DMS79 treated with DMSO at 0.1 percent for 48 hours (cell line): ENCODE results near the gene TSPAN18.

ENCODE experiments used
- DNase-seq: peaks from one replicate; lab custom pipeline; 2025; lab: John Stamatoyannopoulos, UW

The TSPAN18 gene, protein sequence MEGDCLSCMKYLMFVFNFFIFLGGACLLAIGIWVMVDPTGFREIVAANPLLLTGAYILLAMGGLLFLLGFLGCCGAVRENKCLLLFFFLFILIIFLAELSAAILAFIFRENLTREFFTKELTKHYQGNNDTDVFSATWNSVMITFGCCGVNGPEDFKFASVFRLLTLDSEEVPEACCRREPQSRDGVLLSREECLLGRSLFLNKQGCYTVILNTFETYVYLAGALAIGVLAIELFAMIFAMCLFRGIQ

DNA sequence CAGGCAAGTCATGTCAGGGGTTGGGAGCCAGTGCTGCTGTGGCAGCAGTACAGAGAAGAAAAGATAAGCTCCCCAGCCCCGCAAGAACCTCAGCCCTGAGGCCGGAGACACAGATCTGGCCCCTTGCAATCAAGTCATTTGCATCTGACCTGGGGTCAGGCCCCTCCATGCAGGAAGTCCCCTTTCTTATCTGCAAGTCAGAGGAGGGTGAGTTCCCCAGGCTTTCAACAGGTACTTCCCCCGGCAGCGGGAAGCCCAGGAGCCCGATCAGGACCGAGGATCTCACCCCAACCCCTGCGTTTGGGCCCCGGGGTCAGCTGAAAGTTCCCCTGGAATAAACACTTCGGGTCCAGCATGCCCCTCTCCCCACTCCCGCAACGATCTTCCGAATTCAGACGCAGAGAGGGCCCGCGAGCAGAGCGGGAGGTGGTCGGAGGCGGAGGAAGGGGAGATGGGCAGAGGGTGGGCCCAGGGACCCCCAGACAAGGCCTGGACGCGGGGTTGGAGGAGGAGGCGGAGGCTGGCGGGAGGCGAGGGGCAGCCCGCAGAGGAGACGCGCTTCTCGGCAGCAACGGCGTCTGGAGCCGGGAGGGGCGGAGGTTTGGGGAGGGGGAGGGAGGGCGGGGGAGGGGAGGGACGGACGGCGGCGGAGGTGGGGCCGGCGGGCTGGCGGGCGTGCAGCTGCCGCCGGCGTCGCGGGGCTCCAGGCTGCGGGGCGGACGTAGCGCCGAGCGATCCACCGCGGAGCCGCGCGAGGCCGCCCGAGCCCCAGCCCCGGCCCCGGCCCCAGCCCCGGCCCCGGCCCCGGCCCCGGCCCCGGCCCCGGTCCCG, at the start of gene TSPAN18:
TSPAN18 (plus strand) TSS at position 680 of the 831 bp plus-strand sequence. CDS start 179,455 bp downstream, outside the sequence.
- DNase-seq, result no peak

DNA sequence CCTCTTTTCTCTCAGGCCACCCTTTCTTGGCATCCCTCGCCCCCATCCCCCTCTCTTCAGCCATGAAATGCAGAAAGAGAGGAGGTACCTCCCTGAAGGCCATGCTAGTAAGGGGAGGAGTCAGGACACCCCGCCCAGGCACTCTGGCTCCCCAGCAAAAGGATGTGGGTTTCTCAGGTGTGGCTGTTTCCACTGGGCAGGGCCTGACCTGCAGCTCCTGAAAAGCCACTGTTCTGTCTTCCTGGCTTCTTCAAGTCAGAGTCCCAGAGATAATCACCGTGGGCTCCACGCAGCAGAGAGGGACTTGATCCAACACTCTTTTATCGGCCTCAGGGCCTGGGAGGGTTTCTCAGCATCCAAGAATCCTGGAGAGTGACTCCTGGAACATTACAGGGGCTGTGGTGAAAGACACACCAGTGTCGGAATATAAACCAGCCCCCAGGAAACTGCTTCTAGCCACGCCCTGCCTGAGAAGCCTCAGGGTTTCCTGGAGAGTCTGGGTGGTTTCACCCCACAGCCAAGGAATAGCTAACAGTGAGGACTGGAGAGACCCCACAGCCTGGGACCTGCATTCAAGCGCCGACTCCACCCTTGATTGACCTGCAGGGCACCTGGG, 45.7 kb upstream of the TSPAN18 start:
- DNase-seq, result no peak

DNA sequence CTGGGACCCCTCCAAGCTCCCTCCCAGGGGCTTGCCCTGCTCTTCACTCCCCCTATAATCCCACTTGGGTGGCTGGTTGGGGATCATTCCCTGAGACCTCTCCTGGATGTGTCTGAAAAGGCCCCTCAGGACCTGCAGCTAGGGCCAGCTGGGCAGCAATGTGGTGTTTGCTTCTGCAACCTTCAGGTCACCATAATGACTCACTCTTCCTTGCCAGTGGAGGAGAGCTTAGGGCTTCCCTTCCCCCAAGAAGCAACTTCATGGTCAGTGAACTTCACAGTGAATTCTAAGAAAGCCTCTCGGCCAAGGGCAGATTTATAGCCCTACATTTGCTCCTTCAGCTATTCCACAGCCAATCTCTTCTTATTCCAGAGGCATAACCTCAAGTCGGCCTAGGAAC, 45.1 kb upstream of the TSPAN18 start:
- DNase-seq, result no peak

DNA sequence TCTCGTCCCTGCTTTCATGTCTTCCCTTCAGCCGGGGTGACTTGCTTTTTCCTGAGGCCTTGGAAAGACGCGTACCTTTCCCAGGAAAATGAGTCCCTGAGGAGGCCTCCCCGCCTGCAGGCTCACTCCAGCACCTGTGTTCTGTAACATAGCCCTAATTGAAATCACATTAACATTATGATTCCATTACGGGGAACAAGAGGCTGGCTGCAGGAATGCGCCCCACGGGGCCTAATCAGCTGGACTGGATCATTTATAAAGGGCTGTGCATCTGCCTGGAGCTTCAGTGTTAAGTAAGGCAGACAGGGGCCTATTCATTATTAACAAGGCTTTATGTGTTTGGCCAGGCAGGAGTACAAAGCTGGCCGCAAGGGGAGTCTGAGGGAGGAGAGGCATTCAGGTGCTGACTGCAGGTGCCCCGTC, 41.9 kb upstream of the TSPAN18 start:
- no peak for DNase-seq

DNA sequence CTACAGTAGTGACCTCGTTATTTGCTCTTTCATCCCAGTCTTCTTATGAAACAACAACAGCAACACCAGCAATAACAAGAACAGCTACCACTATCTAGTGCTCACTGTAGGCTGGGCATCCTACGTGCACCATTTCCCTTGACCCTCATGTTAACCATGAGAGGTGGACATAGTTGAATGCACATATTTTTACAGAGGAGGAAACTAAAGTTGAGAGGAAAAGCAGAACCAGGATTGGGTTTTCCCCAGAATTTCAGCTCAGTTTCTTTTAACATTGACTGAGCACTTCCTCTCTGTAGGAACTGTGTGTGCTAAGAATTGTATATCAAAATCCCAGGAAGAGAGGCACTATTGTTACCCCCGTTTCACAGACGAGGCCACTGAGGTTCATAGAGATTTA, 39.4 kb upstream of the TSPAN18 start:
- DNase-seq, result no peak

DNA sequence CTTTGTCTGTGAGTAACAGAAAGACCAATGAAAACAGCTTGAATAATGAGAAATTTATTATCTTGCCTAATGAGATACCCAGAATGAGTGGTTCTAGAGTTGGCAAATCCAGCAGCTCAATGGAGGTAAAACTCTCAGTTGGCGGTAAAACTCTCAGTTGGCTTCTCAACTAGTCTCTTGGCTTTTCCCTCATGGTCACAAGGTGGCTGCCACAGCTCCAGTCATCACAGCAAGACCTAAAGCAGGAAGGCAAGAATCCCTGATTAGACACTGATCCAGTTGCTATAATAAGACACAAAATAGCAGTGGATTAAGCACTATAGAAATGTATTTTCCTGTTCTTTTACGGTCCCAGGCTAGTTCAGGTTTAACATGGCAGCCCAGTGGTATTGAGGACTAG, 37.5 kb upstream of the TSPAN18 start:
- no peak for DNase-seq

DNA sequence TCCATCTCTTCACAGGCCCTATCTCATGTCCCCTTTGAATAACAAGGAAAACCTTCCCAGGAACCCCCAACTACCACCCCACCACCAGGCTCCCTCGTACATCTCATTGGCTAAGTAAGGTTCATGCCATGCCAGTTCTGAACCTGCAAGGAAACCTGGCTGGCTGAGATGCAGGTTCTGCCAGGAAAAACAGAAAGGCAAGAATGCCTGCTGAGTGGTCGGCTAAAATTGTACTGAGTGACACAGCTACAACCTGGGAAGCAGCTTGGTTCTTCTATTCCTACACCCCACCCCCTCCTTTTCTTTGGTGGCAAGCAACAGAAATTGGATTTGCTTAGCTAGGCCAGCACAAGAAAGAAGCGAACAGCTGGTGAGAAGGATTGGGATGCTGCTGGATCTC, 36.1 kb upstream of the TSPAN18 start:
- no peak for DNase-seq

DNA sequence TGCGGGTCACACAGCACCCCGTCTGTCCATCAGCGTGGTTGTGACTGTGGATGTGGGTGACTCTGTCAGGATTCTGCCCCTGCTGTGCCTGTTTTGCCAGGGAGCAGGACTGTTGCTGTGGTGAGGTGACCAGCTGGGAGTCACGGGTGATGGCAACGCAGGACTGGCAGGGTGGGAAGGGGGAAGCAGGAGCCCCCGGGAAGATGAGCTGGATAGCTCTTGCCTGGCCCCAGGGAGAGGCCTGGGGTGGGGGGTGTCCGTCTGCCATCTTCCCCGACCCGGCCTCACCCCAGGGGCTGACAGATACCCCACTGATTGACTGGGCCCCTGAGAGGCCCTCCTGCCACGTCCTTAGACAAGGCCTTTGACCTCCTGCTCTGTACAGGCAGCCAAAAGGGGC, 34.3 kb upstream of the TSPAN18 start:
- DNase-seq, result no peak

DNA sequence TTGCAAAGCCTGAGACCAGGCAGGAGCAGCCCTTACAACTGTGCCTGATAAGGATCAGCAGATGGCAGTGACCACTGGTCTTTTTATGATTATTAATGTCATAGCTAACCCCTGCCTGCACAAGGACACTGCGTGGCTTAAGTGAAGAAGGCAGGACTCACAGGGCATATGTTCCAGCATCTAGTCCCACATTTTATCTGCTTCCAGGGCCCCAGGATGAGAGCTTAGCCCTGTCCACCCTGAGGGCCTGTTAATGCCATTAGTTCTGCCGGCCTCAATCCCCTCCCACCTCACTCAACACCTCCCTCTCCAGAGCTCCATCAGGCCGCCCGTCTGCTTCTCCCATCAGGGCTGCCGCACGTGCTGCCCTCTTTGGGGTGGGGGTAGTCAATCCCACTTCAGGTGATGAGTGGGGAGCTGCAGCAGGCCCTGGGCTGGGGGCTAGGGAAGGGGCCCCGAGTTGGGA, 33.1 kb upstream of the TSPAN18 start:
- no peak for DNase-seq

DNA sequence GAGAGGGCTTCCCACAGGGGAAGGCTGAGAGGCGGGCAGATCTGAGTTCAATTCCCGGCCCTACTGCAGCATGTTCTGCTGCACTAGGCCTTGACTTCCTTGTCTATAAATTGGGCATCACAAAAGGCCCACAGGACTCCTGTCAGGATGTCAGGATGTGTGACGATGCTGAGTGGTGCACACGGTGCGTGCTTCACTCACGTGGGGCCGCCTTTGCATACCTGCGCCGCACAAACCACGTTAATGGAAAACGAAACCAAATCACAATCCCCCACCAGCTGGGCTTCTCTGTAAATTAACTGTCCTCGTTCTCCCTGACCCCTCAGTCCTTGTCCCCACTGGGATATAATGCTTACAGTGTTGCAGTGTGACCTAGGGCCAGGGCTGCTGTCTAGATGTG, 32.3 kb upstream of the TSPAN18 start:
- no peak for DNase-seq

DNA sequence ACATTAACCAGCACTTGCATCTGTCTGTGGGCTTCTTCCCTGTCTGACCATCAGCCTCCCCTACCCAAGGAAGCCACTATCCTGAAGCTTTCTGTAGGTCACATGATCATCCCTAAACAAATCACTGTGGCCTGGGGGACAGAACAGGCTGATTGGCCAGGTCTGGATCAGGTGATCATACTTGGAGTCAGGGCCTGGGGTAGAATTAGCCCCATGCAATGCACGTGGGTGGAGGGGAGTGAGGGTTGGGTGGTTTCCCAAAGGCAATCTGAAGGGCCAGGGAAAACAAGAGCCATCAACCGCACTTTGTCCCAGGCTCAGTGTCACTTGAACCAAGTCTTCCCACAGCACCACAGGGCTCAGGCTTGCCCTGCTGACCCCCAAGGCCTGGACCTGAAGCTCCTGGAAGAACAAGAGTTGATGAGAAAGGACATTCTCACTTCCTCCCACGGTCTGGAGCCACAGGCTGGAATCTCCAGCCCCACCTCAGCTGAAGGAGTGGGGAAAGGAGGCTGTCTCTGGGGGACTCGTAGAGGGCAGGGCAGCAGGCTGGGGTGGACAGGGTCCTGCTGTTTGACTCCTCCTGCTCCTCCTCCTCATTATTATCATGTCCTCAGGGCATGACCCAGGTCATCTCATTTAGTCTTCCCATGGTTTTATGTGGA, 31.5 kb upstream of the TSPAN18 start:
- no peak for DNase-seq

DNA sequence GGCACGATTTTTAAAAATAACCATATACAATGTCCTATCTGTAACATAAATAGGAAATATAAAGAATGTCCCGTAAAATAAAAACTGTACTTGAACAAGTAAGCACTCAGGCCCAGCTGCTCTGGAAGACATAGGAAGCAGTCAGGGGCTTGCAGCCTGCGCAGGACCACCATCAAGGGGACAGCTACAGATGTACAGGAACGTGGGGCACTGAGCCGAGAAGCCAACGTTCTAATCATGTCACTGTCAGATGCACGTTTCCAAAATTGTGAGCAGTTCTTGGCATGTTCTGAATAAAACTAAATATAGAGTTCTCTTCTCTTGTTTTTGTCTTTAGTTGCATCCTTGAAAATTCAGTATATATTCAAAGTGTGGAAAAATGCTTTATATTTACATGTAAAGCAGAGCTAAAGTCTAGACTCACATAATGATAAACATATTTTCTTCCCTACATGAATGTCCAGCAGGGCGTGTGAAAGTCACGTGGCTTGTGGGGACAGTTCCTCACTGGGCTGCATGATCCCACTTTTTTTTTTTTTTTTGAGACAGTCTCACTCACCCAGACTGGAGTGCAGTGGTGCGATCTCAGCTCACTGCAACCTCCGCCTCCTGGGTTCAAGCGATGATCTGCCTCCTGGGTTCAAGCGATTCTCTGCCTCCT, 28.4 kb upstream of the TSPAN18 start:
- no peak for DNase-seq

DNA sequence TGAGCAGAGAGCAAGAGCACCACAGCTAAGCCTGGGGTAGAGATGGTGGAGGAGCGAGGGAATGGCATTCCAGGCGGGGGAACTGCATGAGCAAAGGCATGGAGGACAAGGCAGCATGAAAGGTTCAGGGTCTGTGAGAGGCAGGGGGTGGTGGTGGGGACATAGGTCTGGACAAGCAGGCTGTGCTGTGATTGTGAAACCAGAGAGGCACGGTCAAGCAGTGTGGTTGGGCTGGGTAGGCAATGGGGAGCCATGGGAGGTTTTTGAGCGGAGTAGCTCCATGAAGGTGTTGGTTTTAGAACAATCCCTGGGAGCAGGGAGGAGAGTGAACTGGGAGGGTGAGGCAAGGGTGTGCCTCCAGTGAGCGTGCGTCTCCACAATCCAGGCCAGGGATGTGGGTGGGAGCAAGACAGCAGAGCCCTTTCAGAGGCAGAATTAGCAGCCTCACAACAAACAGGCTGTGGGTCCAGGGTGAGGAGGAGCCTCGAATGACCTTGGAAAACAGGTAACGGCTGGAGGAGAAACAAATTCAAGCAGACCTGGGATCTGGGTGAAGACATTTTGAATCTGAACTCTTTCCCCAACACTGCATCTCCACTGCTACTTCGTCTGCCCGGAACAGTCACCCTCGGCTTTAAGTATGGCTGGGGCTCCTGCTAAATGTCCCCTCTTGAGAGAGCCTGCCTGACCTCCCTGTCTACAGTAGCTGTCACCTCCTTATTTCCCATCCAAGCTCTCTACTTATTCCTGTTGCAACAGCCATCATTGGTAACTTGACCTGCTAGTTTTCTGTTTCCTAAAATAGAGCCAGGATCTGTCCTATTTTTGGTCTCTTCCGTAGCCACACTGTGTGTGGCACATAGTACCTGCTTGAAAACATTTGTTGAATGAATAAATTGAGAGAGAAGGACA, 27.0 kb upstream of the TSPAN18 start:
- no peak for DNase-seq

DNA sequence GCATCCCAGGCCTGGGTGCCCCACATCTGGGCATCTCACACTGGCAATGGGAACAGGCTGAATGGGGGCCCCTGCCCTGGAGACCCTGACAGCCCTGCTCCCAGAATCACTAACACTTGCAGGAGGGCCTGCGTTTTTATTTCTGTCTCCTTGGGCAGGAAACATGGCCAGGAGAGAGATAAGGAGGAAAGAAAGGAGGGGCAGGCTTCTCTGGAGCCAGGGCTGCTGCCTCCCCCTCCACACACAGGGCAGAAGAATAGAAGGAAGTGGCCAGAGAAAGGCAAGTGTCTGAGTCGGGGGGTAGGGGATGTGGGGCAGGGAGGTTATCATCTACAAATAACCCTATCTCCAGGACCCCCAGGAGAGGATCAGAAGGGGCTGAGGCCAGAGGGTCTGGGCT, 25.5 kb upstream of the TSPAN18 start:
- no peak for DNase-seq

DNA sequence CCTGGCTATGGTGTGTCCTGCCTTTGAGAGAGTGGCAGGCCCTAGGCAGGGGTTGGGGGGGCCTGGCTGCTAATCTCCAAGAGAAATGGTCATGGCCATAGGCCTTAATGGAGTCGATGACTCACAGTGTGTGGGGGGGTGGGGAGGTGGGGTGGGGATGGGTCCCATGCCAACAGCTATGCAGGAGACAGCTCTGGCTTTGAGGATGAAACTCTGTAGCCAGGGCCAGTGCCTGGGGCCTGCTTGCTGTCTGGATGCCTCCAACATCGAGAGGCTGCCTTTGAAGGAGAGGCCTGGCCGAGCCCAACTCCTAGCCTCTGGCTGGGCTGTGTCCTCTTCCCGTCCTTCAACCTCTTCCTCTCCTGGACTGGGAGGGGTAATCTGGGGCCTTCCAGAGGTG, 23.9 kb upstream of the TSPAN18 start:
- DNase-seq, result no peak

DNA sequence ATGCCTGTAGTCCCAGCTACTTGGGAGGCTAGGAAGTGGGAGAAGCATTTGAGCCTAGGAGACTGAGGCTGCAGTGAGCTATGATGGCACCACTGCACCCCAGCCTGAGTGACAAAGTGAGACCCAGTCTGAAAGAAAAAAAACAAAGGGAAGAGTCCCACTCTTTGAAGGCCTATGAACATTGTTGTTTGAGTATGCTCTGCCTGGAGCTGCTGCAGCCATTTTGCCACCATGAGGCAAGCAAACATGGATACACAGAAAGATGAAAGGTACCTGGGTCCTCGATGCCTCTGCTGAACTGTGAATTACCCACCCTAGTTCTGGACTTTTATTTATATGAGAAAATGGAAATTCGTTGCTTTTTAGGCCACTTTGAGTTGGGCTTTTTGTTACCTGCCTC, 19.7 kb upstream of the TSPAN18 start:
- DNase-seq, result no peak

DNA sequence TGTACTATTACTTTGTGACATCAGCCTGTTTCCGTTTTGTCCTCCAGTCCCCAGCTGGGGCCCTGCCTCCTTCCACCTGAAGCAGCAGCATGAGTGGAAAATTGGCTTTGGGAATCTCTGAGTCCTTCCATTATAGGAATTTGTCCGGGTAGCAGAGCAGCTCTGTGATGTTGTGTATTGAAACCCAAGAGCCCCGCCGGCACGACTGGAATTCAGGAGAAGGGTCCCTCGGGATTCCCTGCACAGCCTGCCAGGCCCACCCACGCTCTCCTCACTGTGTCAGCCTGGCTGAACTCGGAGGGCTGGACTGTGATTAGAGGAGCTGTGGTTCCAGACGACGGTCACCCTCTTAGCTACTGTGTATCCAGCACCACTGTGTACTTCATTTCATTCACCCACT, 18.8 kb upstream of the TSPAN18 start:
- DNase-seq, result no peak

DNA sequence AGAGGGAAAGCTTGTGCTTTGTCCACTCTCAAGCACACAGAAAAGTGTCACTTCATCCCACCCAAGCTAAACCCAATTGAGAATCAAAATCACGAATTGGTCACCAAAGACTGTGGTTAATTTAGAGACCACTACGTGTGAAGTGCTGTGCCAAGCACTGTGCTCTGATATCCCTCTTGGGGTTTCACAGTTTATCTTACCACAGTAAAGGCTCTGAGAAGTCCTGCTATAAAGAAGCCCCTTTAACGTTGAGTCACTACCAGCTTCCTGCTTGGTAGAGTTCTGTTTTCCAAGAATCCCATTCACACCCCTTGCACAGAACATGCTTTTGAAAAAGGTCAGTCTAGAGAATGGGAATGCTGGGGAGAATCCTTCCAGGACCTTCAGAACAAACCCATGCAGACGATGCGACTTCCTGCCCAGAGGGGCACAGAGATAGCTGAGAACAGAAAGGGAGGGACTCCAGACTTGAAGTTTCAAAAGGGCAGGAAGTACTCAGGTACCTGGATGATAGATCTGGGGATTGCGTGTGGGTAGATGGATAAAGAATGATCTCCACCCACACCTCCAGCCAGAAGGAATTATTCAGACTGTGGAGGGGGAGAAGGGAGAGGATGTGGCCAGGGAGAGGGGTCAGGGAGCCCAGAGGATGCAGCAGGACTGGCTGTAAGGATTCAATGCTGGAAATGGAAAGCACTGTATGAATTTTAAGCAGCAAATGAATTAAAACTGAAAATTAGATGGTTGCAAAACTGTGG, 18.1 kb upstream of the TSPAN18 start:
- DNase-seq, result no peak

DNA sequence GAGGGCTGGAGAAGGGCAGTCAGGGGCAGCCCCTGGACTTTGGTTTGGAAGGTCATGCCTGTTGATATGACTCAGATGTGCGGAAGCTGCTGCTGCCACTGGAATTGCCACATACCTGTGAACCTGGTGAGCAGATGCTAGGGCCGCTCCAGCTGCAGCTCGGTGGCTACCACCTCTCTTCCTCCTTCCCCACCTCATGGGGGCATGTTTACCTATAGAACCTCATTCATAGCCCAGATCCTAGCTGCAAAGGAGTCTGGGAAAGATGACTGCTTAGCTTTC, 17.5 kb upstream of the TSPAN18 start:
- DNase-seq, result no peak

DNA sequence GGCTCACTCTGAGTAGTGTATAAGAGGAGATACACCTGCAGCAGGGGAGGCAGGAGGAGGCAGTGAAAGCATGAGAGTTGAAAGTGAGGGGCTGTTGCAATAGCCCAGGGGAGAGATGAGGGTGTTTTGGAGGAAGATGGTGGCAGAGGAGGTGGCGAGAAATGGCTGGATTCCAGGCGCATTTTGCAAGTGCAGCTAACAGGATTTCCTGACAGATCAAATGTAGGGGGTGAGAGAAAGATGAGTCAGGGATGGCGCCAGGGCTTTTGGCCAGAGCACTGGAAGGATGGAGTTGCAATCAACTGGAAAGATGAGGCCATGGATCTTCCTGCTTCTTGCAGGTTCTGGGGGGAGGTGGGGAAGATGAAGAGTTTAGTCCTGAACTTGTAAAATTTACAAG, 16.8 kb upstream of the TSPAN18 start:
- DNase-seq, result no peak
